Skeletal muscle tissue (tissue), 4 donors: ENCODE measurements around the gene OTULINL. TPM values are rescaled to one million over a fixed set of nuclear protein-coding genes. Genes with fewer than 3 reads are reported as not detected.

ENCODE experiments used
- H3K27ac ChIP-seq: one replicate; pipeline ENCODE4 v1.7.0; 2013; ENCODE audit warnings: mild to moderate bottlenecking, low read depth, low read length, inconsistent platforms
- H3K27me3 ChIP-seq, 3 donors: one replicate each; pipeline ENCODE4 v1.7.0; 2013; ENCODE audit warnings: low read length in 3 of 3; ENCODE audit not compliant: control insufficient read depth in 3 of 3, insufficient read depth in 3 of 3
- H3K36me3 ChIP-seq, 3 donors: one replicate each; pipeline ENCODE4 v1.7.0; 2013; ENCODE audit warnings: low read length in 3 of 3; ENCODE audit not compliant: control insufficient read depth in 3 of 3, insufficient read depth in 3 of 3
- H3K4me1 ChIP-seq, 3 donors: one replicate each; pipeline ENCODE4 v1.7.0; 2013; ENCODE audit warnings: low read length in 3 of 3, mild to moderate bottlenecking in 3 of 3; ENCODE audit not compliant: control insufficient read depth in 3 of 3, insufficient read depth in 3 of 3
- H3K4me3 ChIP-seq, 3 donors: one replicate each; pipeline ENCODE4 v1.7.0; 2013; ENCODE audit warnings: low read length in 3 of 3
- H3K9ac ChIP-seq, 3 donors: one replicate each; pipeline ENCODE4 v1.7.0; 2013; ENCODE audit warnings: low read length in 3 of 3, mild to moderate bottlenecking in 3 of 3, moderate library complexity in 2 of 3, low read depth in 1 of 3
- H3K9me3 ChIP-seq, 3 donors: one replicate each; pipeline ENCODE4 v1.7.0; 2013; ENCODE audit warnings: low read length in 3 of 3; ENCODE audit not compliant: control insufficient read depth in 3 of 3
- total RNA-seq: library from RNA; depleted of rRNA; stranded (reverse); fragments of >200 nt; gene quantifications from one replicate; pipeline ENCODE4 v1.2.3, GENCODE V29; 2014
- donor health status: Osteomylitis.

OTULINL gene
- total RNA-seq, 1 donor from 2014 or later = 6.3 TPM

- H3K4me3 ChIP-seq = no peak overlapping the region
- no peaks in the 10 kb centered on the region for H3K27me3 ChIP-seq
- H3K27ac ChIP-seq = no peak overlapping the region
- no peaks in the 10 kb centered on the region for H3K9me3 ChIP-seq
- peaks cover 0 to 5% (median 3%) of the 10 kb centered on the region in 3 donors for H3K4me1 ChIP-seq
- no peak overlapping the region for H3K9ac ChIP-seq
- no peaks in the 10 kb centered on the region for H3K36me3 ChIP-seq
Observed at GRCh38 chr5:14557203-14557770, 24.3 kb upstream of the OTULINL start.

DNA sequence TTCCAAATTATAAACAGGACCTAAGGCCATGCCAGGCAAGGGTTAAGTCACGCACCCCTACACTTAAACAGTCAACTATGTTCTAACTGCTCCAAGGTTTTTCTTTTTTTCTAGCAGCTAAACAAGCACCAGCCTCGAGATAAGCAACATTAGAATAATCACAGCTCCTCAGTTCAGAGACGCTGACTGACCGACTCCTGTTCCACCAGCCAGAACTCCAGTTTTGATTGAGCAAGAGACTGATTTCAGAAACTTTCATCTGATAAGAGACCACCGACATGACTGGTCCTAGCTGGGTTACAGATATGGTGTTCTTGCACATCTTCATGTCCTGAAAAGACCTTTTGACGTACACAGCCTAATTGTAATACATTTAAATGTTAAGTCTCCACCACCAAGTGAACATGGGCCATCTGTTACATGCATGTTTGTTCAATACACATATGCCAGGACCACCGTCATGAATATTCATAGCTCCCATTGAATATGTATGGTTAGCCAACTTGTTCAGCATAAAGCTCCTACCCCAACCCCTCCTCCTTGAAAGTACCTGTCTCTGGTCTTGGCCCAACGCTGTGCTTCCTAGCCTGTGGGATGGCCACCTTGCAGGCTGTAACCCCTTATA lies 23.7 kb upstream of the OTULINL start:
- no peak overlapping the region for H3K9ac ChIP-seq
- H3K4me3 ChIP-seq = no peak overlapping the region
- H3K27me3 ChIP-seq = no peaks in the 10 kb centered on the region
- H3K36me3 ChIP-seq = no peaks in the 10 kb centered on the region
- no peak overlapping the region for H3K27ac ChIP-seq
- peaks cover 0 to 5% (median 3%) of the 10 kb centered on the region in 3 donors for H3K4me1 ChIP-seq
- no peaks in the 10 kb centered on the region for H3K9me3 ChIP-seq

DNA sequence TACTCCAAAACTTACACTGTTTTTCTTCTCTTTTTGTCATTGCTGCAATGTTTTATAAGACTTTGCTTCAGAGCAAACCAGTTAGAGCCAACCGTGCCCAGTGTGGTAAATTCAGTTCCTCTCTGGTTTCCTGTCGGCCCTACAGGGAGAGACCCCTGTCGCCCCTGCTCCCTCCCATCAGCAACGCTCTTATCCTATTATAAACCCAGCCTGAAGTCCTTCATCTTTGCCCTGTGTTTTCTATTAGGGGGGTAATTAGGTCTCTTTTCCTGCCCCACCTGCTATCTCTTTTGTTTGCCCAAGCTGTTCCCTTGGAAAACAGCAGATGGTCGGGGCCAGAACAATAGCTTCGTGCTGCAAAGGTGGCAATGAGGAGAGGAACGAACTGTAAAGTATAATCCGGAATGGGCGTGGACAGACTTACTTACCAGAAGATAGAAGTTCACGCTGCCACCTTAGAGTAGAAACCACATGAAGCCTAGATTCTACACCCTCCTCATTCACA lies 21.4 kb upstream of the OTULINL start:
- Histone ChIP-seq H3K9ac (no peak overlapping the region), H3K36me3 (no peaks in the 10 kb centered on the region), H3K27ac (no peak overlapping the region), H3K4me3 (no peak overlapping the region), H3K4me1 (peaks cover 0 to 5% (median 3%) of the 10 kb centered on the region in 3 donors), H3K9me3 (no peaks in the 10 kb centered on the region), H3K27me3 (no peaks in the 10 kb centered on the region)

GRCh38 chr5:14561741-14562140 lies 19.9 kb upstream of the OTULINL start:
- Histone ChIP-seq H3K27me3 (no peaks in the 10 kb centered on the region), H3K9ac (no peak overlapping the region), H3K4me1 (peaks cover 0 to 5% (median 3%) of the 10 kb centered on the region in 3 donors), H3K4me3 (no peak overlapping the region), H3K27ac (no peak overlapping the region), H3K9me3 (no peaks in the 10 kb centered on the region), H3K36me3 (no peaks in the 10 kb centered on the region)

DNA sequence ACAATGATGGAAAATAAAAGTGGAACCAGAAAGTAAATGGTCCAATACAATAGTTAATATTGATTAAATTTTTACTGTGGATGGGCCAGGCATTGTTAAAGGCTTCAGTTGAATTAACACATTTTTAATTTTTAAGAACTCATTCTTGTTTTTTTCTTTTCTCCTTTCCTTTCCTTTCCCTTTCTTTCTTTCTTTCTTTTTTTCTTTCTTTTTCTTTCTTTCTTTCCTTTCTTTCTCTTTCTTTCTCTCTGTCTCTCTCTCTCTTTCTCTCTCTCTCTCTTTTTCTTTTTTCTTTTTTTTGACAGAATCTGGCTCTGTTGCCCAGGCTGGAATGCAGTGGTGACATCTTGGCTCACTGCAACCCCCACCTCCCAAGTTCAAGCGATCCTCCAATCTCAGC lies 13.3 kb upstream of the OTULINL start:
- Histone ChIP-seq H3K9me3 (no peaks in the 10 kb centered on the region), H3K36me3 (no peaks in the 10 kb centered on the region), H3K27ac (no peak overlapping the region), H3K9ac (no peak overlapping the region), H3K4me3 (no peak overlapping the region), H3K27me3 (no peaks in the 10 kb centered on the region), H3K4me1 (no peaks in the 10 kb centered on the region)

DNA sequence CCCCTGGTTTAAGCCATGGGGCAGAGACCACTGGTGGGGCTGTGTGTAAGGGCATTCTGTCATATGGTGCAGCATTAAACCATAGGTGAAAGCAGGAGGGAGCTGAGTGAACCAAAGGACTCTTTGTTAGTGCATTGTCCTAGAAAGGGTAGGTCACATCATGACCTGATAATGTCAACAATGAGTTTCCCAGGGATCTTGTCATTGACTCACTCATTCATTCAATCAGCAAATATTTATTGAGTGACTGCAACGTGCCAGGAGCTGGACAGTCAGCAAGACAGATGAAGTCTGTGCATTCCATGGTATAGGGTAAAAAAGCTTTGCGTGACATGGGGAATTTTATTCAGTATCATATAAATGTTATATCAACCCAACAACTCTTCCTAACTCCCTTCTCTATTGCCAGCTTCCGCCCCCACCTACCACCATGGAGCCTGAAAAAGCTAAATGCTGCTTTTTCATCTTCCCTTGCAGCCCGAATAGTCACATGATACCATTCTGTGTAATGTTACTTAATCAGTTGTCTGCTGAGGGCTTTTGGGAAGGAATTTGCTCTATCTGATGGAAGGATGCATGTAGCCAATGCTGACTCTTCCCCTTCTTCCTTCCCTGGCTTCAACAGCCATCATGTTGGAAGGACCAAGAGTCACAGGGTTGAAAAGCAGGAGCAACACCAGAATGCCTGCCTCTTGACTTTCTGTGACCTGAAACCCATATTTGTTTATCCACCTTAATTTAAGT lies 11.5 kb upstream of the OTULINL start:
- Histone ChIP-seq H3K4me3 (no peak overlapping the region), H3K27me3 (no peaks in the 10 kb centered on the region), H3K9me3 (no peaks in the 10 kb centered on the region), H3K27ac (no peak overlapping the region), H3K36me3 (no peaks in the 10 kb centered on the region), H3K4me1 (peaks cover 0 to 4% (median 0%) of the 10 kb centered on the region in 3 donors), H3K9ac (no peak overlapping the region)

DNA sequence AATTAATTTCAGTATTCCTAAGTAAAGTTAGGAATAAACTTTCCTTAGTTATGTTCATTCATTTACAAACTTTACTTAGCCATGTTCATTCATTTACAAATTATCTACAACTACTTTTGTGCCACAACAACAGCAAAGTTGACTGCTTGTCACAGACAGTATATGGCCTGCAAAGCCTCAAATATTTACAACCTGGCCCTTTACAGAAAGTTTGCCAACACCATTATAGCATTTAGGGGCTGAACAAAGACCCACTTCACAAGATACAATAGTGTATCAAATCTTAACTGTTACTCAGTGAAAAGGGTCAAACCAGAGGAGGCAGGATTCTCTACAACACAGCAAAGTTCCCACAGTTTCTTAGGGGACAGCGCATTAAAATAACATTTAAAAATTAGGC lies 9.7 kb upstream of the OTULINL start:
- no peaks in the 10 kb centered on the region for H3K9me3 ChIP-seq
- no peaks in the 10 kb centered on the region for H3K36me3 ChIP-seq
- H3K4me1 ChIP-seq = peaks cover 0 to 4% (median 0%) of the 10 kb centered on the region in 3 donors
- H3K4me3 ChIP-seq = no peak overlapping the region
- no peak overlapping the region for H3K9ac ChIP-seq
- no peak overlapping the region for H3K27ac ChIP-seq
- no peaks in the 10 kb centered on the region for H3K27me3 ChIP-seq

- no peaks in the 10 kb centered on the region for H3K27me3 ChIP-seq
- no peak overlapping the region for H3K9ac ChIP-seq
- H3K4me1 ChIP-seq = peaks cover 0 to 4% (median 0%) of the 10 kb centered on the region in 3 donors
- no peak overlapping the region for H3K4me3 ChIP-seq
- no peaks in the 10 kb centered on the region for H3K36me3 ChIP-seq
- H3K27ac ChIP-seq = no peak overlapping the region
- H3K9me3 ChIP-seq = no peaks in the 10 kb centered on the region
Observed at GRCh38 chr5:14572385-14572784, 9.2 kb upstream of the OTULINL start.

DNA sequence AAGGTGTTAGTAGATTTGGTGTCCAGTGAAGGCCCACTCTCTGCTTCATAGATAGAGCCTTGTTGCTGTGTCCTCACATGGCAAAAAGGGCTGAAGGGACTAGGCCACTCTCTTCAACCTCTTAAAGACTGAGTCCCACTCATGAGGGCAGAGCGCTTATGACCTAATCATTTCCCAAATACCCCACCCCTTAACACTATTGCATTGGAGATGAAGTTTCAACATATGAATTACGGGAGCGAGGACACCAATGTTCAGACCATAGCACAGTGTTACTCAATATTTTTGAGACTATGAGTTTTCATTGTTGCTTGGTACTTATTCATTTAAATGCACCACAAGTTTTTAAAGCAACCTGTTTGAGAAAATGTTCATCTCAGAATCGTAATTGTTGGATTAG lies 8.8 kb upstream of the OTULINL start:
- no peak overlapping the region for H3K4me3 ChIP-seq
- H3K9ac ChIP-seq = no peak overlapping the region
- peaks cover 0 to 3% (median 0%) of the 10 kb centered on the region in 3 donors for H3K27me3 ChIP-seq
- no peak overlapping the region for H3K27ac ChIP-seq
- H3K9me3 ChIP-seq = no peaks in the 10 kb centered on the region
- H3K4me1 ChIP-seq = peaks cover 0 to 4% (median 0%) of the 10 kb centered on the region in 3 donors
- no peaks in the 10 kb centered on the region for H3K36me3 ChIP-seq

GRCh38 chr5:14574096-14574495 lies 7.5 kb upstream of the OTULINL start:
- peaks cover 0 to 4% (median 0%) of the 10 kb centered on the region in 3 donors for H3K4me1 ChIP-seq
- no peaks in the 10 kb centered on the region for H3K36me3 ChIP-seq
- no peak overlapping the region for H3K27ac ChIP-seq
- H3K9ac ChIP-seq = no peak overlapping the region
- H3K4me3 ChIP-seq = no peak overlapping the region
- no peaks in the 10 kb centered on the region for H3K9me3 ChIP-seq
- H3K27me3 ChIP-seq = peaks cover 5 to 11% (median 7%) of the 10 kb centered on the region in 3 donors
